ENCODE measurements around the gene BAD.
A peak's percentile ranks its signal among the peaks of the same experiment; 100 is the strongest.
"Not testable (repeated sequence)": the region's sequence is repeated elsewhere in the genome, so short reads cannot be mapped to it uniquely, and the experiment has no call there.

The BAD gene

DNA sequence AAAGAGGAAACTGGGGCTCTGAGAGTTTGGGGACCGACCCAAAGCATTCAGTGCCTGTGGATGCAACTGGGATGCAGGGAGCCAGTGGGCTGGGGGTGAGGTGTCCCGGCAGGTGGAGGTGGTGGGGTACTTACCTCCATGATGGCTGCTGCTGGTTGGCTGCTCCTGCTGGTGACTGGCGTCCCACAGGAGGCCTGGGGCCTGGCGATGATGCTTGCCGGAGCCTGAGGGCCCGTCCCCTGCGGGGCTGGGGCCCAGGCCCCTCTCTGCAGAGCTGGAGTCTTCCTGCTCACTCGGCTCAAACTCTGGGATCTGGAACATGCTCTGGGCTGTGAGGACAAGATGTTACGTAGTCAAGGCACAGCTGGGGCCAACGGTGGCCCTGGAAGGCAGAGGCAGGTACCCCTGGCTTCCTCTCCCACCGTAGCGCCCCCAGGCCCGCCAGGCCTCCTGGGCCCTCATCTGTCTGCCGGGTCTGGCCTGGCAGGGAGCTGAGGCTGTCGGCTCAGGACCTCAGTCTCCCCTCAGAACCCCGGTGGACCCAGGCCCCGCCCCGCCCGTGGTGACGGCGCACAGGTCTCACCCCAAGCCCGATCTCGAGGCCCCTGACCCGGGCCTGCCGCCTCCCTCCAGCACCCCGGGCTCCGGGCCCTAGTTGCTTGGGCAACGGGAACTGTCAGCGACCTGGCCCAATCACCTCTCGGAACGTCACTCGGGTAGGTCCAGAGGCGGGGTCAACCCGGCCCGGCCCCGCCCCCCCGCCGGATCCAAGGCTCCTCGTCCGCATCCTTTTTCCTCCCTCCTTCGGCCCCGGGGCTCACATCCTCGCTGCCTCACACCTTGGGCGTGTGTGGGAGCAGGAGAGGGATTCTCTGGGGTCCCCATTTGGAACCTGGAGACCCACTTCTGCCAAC is at the start of gene BAD:
Gene BAD, minus strand, starts transcription at position 618 of the 914 bp plus-strand sequence. Its CDS starts 297 bp downstream, at position 321.
- DNase-seq (ENCODE audit: low spot score), result peak; percentile 99

DNA sequence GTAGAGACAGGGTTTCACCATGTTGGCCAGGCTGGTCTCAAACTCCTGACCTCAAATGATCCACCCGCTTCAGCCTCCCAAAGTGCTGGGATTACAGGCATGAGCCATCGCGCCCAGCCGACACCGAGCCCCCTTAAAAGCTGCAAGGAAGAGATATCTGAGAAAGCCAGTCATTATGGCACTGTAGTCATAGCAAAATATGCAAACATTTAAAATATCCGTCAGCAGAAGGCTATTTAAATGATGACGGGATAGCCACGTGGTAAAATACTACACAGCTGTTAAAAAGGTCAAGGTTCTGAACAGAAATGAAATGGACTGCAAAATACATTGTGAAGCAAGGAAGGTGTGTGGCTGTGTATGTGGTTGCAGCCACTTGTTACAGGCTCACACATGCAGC is 49.1 kb upstream of the BAD start:
- DNase-seq (ENCODE audit: low spot score), result no peak

DNA sequence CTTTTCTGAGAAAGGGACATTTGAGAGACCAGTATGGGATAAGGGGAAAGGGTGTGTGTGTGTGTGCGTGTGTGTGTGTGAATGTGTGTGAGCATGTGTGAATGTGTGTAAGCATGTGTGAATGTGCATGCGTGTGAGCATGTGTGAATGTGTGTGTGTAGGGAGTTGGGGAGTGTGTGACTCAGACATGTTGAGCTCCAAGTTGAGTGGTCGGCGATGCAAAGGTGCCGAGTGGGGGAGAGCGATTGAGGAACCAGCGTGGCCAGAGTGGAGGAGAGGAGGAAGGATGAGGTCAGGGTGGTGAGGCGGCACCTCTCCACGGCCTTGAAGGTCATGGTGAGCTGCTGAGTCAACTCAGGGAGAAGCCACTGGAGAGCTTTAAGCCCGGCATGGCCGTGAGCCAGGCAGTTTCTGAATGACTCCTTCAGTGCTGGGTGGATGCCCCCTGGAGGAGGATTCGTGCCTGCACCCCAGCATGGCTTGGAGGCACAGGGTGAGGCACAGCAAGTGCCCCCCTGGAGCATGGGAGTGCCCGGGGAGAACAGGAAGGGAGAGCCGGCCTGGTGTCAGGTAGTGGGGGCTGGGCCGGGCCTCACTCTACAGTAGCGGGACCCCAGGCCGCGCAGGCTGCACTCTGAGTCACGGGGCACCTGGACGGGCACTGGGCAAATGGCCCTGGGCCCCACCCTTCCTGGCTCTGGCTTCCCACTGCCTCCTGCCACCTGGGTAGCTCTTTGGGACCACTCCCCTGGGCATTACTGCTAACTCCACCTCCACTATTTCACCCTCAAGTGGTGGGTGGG is 47.3 kb upstream of the BAD start:
- DNase-seq (ENCODE audit: low spot score), result peak; percentile 74

DNA sequence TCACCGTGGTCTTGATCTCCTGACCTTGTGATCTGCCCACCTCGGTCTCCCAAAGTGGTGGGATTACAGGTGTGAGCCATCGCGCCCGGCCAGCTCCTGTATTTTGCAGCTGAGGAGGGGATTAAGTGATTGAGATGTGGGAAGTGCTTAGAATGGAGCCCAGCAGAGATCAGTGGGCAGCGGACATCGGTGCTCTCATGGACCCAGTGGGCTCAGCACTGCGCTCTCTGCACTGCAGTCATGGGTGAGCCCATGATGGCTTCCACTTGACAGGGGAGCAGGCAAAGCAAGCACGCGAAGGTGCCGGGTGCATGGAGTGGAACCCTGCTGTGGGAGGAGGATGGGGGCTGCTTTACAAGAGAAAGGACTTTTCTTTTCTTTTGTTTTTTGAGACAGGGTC is 46.4 kb upstream of the BAD start:
- DNase-seq (ENCODE audit: low spot score), result no peak

DNA sequence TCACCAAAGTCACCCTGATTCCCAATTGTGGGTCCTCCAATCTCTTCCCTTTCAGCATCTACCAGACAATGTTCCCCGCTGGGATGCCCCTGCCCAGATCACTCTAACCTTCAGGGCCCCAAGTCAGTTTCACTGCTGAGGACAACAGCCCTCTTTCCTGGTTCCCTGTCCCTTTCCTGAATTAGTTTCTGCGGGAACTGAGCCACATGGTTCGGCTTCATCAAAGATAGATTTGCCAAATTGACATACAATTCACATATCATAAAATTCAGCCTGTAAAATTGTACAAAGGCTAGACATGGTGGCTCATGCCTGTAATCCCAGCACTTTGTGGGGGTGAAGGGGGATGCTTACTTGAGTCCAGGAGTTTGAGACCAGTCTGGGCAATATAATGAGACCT is 43.5 kb upstream of the BAD start:
- no peak for DNase-seq (ENCODE audit: low spot score)

DNA sequence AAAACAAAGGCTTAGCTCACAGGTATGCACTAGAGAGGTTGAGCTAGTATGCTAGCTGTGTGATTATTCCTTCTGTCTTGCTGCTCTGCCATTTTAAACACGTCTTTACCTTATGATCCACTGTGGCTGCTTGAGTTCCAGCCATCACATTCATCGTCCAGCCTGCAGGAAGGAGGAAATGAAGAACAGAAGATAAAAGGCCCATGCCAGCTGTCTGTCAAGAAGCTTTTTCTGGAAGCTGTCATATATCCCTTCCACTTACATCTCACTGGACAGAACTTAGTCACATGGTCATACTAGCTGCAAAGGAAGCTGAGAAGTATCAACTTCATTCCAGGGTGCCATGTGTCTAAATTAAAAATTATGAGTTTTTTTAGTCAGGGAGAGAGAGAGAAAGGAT is 42.9 kb upstream of the BAD start:
- DNase-seq (ENCODE audit: low spot score), result no peak

DNA sequence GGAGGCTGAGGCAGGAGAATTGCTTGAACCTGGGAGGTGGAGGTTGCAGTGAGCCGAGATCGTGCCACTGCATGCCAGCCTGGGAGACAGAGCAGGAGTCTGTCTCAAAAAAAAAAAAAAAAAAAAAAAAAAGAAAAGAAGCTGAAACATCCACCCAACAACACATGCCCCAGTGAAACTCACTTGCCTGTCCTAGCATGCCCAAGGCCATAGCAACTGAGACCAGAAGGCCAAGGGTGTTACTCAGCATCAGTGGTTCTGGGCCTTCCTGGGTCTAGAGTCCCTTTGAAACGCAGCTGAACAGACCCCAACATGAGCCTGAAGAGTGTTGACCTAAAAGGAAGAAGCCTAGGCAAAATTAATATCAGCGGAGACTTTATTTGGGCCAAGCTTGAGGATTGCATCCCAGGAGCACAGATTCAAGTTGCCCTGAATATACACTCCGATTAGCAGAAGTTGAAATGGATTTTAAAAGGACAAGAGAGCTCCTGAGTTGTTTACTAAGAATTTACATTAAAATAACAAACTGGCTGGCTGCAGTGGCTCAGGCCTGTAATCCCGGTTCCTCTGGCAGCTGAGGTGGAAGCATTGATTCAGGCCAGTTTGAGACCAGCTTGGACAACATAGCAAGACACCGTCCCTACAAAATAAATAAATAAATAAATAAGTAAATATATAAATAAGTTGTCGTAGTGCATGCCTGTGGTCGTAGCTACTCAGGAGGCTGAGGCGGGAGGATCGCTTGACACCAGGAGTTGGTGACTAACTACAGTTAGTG is 40.4 kb upstream of the BAD start:
- DNase-seq (ENCODE audit: low spot score), result no peak

DNA sequence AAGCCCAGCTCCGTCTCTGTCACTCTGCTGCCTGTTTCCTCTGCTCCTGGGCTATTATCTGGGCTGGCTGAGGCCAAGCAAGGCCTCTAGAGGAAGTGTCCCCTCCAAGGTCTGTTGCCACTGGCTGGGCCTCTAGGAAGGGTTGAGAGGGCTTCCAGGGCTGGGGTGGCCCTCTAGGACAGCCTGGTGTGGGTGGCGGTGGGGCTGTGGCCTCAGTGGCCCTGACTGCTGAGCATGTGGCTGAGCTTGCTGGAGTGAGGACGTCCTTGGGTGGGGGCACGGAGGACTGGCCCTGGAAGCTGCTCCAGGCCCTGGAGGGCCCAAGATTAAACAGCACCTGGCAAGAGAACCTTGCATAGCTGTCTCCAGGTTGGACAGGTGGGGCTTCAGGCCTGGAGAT is 39.5 kb upstream of the BAD start:
- not testable (repeated sequence) for DNase-seq (ENCODE audit: low spot score)

DNA sequence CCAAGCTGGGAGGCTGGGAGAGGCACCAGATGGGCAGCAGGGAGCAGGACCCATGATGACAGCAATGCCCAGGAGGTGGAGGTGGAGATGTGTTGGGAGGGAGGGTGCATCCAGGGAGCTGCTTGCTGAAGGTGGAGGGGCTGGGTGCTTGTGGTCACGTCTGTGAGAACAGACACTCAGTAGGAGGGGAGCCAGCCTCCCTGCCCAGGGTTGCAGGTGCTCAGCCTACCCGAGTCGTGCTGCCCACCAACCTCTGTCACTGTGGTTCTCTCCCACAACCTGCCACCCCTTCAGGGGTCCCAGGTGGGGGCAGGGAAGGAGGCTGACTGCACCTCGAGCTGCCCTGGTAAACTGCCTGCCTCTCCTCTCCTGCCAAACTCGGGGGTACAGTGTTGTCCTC is 38.9 kb upstream of the BAD start:
- DNase-seq (ENCODE audit: low spot score), result no peak

DNA sequence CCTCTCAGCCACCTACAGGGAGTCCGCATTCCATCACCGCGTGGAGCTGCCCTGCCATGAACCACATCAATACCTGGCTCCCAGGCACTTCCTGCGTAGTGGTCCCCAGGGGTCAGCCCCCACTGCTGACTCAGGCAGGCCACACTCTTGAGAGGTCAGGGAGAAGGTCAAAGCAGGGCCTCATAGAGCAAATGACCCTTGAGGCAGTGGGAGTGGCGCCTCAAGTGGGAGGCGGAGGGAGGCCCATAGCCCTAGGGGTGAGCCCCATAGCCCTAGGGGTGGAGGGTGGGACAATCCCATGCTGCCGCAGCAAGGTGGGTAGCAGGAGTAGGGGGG is 38.4 kb upstream of the BAD start:
- DNase-seq (ENCODE audit: low spot score), result no peak

DNA sequence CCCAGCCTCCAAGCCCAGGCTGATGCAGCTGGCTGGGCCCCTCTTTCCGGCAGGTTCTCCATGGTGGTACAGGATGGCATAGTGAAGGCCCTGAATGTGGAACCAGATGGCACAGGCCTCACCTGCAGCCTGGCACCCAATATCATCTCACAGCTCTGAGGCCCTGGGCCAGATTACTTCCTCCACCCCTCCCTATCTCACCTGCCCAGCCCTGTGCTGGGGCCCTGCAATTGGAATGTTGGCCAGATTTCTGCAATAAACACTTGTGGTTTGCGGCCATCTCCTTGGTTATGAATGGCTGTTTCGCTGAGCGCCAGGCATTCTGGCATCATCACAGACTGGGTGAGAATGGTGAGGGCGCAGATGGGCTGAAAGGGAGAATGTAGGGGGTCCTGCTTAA is 37.1 kb upstream of the BAD start:
- no peak for DNase-seq (ENCODE audit: low spot score)

DNA sequence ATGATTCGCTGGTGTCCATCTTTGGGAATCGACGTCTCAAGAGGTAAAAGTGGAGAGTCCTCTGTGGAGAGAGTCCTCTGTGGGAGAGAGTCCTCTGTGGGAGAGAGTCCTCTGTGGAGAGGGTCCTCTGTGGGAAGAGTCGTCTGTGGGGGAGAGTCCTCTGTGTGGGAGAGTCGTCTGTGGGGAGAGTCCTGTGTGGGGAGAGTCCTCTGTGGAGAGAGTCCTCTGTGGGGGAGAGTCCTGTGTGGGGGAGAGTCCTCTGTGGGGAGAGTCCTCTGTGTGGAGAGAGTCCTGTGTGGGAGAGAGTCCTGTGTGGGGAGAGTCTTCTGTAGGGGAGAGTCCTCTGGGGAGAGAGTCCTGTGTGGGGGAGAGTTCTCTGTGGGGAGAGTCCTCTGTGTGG is 36.6 kb upstream of the BAD start:
- DNase-seq (ENCODE audit: low spot score), result no peak

DNA sequence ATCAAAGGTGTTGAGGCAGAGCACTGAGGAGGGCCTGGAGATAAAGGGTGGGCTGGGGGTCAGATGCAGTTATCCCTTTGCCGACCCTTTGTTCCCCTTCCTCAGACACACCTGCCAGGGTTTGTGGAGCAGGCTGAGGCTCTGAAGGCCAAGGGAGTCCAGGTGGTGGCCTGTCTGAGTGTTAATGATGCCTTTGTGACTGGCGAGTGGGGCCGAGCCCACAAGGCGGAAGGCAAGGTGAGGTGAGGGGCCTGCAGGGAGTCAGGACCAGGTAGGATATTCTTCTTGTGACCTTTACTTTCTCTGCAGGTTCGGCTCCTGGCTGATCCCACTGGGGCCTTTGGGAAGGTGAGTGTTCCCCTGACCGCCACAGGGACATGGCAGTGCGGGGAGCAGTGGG is 36.1 kb upstream of the BAD start:
- DNase-seq (ENCODE audit: low spot score), result no peak

DNA sequence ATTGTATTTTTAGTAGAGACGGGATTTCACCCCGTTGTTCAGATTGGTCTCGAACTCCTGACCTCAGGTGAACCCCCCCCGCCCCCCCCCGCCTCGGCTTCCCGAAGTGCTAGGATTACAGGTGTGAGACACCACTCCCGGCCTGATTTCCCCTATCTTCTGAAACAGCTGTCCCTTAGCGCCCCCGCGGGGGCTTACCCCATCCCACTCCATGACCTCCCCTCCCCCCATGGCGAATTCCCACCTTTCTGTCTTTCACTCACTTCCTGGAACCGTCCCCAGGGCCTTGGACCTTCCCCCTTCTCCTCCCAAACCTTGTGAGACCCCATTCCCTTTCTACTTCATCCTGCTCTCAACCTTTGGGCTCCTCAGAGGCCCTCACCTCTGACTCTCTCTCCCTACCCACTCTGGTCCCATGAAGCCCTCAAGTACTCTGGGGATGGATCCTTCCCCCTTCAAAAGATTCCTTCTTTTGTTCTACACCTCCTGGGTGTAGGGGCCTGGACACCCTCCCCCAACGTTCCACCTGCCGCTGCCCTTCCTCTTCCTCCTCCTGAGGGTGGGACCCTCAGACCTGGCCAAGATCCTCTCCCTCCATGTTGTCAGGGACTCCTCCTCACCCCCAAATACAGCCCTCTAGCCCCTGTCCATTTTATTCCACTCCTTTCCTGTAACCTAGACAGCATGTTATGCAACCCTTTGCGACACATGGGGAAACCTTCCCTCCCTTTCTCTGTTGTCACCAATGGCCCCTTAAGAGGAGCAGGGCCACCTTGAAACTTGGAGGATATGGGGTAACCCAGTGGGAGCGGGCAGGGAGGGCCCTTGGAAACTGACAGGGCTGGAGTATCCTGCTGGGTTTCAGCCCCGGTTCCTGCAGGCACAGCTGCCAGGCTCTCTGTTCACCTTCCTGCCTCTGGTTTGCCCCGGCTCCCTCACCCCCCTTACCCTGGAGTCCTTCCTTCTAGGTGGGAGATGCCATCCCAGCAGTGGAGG is 34.6 kb upstream of the BAD start:
- peak; percentile 37 for DNase-seq (ENCODE audit: low spot score)

DNA sequence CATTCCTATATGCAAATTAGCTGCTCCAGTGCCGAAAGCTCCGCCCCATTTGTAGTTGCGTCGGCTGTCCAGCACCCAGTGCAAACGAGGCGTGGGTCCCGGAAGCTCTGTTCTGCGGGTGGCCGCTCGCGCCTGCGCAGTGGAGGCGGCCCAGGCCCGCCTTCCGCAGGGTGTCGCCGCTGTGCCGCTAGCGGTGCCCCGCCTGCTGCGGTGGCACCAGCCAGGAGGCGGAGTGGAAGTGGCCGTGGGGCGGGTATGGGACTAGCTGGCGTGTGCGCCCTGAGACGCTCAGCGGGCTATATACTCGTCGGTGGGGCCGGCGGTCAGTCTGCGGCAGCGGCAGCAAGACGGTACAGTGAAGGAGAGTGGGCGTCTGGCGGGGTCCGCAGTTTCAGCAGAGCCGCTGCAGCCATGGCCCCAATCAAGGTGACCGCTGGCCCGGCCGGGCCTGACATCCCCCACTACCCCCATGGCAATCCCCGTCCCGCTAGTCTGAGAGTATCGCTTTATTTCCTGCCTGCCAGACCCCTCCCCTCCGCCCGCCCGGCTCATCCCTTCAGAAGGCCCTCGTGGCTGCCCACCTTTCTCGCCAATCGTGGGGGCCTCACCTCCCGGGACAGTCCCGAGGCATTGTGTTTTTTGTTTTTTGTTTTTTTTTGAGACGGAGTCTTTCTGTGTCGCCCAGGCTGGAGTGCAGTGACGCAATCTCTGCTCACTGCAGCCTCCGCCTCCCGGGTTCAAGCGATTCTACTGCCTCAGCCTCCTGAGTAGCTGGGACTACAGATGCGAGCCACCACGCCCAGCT is 33.7 kb upstream of the BAD start, which contains the start of gene PRDX5:
Gene PRDX5, plus strand, starts transcription at position 161 of the 805 bp plus-strand sequence. Its CDS starts 95 bp downstream, at position 256.
- DNase-seq (ENCODE audit: low spot score), result peak; percentile 94

DNA sequence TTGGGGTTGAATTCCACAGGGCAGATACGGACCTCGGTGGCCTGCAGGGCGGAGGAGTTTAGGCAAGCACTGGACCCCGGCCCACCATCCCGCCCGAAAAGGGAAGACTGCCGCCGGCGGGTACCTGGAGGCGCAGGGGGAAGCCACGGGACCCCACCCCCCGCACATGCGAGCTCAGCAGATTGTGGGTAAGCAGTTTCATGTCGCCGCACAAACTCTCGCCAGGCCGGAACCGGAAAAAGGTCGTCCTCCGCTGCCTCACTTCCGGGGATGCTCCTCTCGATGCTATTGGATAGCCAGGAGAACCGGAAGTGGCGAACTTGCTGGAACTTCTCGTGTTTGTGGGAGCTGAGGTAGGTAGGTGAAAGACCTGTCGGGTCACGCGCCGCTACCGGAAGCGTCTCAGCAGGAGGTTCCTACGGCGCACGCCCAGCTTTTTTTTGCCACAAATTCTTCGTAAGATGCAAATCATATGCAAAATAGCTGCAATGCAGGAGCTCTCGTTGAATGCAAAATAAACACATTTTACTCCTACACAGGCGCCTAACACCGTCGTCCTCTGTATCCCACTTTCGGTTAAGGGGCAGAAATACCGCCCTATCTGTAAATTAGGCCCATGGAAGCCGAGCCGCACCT is 33.0 kb upstream of the BAD start, which contains the start of gene TRMT112:
Gene TRMT112, minus strand, starts transcription at position 235 of the 636 bp plus-strand sequence. Its CDS starts 33 bp downstream, at position 202.
- peak; percentile 87 for DNase-seq (ENCODE audit: low spot score)

DNA sequence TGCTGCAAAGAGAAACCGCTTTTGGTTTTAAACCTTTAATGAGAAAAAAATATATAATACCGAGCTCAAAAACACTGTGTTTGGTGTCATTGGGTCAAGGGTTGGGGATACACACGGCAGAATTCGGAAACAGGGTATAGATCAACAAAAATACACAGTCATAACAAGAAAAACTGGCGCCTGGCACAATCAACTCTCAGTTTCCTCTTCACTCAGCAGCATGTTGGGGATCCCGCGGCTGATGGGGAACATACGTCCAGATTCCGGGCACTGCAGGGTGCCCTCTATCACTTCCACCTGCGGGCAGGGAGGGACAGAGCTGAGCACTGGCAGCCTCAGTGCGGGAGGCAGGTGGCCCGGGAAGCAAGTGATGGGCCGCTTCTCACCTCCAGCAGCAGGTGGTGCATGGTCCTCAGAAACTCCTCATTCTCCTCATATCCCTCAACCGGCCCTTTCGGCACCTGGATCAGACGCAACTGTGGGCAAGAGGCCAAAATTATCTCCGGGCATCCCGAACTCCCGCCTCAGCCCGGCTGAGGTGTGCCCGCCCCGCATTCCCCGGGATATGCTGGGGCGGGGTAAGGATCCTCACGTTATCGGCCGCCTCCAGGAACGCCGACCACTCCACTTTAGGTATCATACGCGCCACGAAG is 32.3 kb upstream of the BAD start:
- DNase-seq (ENCODE audit: low spot score), result no peak

DNA sequence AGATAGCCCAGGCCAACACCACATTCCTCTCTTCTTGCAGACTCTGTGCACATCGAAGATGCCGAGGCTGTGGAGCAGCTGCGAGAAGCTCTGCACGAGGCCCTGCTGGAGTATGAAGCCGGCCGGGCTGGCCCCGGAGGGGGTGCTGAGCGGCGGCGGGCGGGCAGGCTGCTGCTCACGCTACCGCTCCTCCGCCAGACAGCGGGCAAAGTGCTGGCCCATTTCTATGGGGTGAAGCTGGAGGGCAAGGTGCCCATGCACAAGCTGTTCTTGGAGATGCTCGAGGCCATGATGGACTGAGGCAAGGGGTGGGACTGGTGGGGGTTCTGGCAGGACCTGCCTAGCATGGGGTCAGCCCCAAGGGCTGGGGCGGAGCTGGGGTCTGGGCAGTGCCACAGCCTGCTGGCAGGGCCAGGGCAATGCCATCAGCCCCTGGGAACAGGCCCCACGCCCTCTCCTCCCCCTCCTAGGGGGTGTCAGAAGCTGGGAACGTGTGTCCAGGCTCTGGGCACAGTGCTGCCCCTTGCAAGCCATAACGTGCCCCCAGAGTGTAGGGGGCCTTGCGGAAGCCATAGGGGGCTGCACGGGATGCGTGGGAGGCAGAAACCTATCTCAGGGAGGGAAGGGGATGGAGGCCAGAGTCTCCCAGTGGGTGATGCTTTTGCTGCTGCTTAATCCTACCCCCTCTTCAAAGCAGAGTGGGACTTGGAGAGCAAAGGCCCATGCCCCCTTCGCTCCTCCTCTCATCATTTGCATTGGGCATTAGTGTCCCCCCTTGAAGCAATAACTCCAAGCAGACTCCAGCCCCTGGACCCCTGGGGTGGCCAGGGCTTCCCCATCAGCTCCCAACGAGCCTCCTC is 31.4 kb upstream of the BAD start:
- DNase-seq (ENCODE audit: low spot score), result not testable (repeated sequence)

All from iPS-NIHi11 (cell line).